ENCODE results near the gene ERN1.
A peak's percentile ranks its signal among the peaks of the same experiment; 100 is the strongest.

Gene ERN1

DNA sequence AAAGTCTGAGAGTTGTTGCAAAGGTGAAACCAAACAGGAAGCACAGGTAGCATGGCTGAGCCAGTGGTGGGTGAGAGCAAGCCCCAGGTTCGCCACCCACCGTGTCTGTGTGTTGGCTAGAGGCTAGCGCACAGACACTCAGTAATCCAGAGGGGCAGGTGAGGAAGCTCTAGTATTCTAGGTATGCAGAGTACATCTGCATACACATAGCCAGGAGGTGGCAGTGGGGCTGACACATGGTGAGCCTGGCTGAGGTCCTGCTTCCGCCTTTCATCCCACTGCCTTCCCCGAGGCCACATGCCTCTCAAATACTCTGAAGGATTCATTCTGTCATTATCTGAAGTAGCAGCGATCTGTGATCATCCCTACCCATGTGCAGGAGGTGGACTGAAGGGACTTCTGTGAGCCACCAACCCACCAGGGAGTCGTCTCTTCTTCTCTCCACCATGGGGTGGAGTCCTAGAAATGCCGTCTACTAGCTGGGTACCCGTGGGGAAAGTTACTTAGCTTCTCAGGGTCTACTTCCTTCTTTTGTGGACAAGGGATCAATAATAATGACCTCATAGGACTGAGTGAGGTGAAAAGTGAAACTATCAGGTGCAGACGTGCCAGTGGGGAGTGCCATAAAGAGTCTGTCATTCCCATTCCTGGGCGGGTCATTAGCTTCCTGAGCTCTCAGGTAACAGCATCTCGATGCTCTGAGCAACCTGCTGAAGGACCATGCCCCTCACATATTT lies 73.5 kb downstream of the ERN1 start:
- no peak for DNase-seq

GRCh38 chr17:64055183-64056142 lies 74.5 kb downstream of the ERN1 start:
- no peak for DNase-seq

DNA sequence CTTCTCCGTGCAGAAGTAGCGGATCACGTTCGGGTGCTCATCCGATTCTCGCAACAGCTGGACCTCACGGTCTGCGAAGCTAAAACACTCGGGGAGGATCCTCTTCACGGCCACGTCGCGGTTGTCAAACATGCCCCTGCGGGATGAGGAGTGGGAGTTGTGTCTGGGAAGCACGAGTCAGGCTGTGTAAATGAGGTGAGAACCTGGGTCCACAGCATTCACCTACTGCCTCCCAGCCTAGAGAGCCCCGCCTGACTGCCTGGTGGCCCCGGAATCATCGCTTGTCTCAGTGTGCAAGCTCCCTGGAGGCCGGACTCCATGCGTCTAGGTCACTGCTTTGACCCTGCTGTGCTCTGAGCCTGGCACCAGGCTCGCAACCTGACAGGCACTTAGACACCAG lies 75.6 kb downstream of the ERN1 start:
- no peak for DNase-seq

- no peak for DNase-seq
These were observed 76.8 kb downstream of the ERN1 start for GRCh38 chr17:64053101-64053500.

DNA sequence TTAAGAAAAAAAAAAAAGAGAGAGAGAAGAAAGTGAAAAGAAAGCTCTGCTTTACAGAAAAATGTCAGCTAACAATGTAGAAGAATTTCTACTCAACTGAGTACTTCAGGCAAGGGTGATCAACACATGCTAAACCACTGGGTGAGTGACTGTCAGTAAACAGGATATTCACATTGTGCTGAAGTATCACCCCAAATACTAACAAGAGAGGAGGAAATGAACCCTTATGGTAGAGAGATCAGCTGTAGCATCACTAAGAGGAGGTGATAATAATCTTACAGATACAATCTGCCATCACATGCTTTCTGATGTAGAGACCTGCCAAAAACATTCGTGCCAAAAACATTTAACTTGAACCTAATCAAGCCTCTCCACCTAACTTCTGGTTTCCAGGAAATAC lies 78.8 kb downstream of the ERN1 start:
- no peak for DNase-seq

DNA sequence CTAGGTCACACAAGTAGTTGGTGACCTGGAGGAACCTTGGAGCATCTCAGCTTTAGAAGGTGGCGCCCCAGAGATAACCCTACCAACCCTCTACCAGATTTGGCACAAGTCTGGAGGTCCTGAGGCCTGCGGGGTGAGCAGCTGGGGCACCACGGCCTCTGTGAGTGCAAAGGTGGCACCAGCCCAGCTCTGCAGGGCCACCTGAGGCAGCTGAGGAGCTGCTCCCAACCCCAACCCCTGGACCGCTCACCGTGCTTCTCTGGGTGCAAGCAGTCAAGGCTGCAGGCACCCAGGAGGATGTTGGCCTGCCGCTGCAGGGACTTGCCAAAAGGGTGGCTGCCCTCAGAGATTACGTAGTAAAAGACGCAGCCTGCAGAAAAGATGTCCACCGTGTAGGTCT lies 81.1 kb downstream of the ERN1 start:
- no peak for DNase-seq

DNA sequence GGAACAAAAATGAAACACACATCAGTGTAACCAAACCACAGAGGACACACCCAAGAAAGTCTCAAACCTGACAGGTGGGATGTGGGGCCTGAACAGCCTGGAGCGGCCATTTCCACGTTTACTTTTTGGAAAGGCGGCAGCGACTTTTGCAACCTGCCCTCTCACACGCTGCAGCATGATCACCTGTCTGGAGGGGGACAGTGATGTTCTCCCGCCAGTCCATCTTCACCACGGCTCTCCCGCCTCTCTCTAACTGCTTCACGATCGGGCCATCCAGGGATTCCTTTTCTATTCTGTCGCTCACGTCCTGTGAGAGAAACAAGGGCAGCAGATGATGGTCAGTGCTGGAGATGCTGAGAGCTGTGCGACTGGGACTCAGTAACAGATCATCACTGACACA lies 84.8 kb downstream of the ERN1 start:
- DNase-seq: no peak

GRCh38 chr17:64042700-64043485 lies 87.1 kb downstream of the ERN1 start:
- DNase-seq: no peak

DNA sequence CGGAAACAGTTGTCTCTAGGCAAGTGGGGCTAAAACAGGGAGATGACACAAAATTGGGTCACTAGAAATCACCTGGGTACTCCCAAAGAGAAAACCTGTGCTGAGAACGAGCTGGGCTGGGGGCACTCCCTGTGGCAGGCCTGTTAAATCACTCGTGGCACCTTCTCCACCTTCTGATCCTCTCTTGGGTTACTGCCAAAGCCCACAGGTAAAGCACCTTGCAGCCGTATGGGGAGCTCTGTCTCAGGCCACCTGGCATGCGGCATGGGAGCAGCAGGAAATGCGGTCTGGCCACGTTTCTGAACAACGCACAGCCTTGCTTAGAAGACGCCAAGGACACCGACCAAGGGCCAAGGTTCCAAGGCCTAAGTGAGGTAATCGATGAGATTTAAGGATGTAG lies 88.0 kb downstream of the ERN1 start:
- DNase-seq: no peak

DNA sequence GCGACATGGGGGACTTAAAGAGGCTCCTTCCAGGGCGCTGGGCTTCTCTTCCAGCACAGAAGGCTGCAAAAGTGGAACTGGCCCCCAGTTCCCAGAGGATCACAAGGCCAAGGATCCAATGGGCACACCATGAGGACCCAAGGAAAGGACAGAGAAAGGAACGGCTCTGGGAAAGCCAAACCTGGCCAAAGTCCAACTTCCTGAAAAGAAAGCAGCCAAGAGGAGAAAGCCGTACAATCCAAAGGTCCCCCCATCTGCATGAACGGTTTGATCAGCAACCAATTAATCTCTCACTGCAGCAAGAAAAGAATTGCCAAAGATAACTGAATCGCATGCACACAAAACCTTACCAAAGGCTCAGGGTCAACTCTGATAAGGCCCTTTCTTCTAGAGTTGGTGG lies 89.7 kb downstream of the ERN1 start:
- no peak for DNase-seq

- DNase-seq: no peak
These were observed 90.9 kb downstream of the ERN1 start for GRCh38 chr17:64039106-64039400.

GRCh38 chr17:64038331-64039105 lies 91.4 kb downstream of the ERN1 start:
- no peak for DNase-seq

GRCh38 chr17:64037802-64038201 lies 92.1 kb downstream of the ERN1 start:
- no peak for DNase-seq

DNA sequence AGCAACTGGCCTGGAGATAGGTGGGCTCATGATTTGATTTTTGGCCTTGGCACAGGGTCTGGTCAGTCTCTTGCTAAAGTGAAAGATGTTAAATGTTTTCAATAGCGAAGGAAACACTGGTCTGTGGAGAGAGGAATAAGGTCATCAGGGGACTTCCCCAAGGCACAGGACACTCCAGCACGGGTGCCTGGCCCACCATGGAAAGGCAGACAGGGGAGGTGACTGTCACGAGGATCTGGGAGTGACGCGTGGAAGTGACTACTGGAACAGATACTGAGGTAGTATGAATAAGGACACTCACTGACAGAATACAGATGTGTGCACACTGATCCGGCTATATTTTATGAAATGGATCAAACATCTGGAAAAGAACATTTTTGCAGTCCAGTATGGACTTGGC lies 92.8 kb downstream of the ERN1 start:
- no peak for DNase-seq

DNA sequence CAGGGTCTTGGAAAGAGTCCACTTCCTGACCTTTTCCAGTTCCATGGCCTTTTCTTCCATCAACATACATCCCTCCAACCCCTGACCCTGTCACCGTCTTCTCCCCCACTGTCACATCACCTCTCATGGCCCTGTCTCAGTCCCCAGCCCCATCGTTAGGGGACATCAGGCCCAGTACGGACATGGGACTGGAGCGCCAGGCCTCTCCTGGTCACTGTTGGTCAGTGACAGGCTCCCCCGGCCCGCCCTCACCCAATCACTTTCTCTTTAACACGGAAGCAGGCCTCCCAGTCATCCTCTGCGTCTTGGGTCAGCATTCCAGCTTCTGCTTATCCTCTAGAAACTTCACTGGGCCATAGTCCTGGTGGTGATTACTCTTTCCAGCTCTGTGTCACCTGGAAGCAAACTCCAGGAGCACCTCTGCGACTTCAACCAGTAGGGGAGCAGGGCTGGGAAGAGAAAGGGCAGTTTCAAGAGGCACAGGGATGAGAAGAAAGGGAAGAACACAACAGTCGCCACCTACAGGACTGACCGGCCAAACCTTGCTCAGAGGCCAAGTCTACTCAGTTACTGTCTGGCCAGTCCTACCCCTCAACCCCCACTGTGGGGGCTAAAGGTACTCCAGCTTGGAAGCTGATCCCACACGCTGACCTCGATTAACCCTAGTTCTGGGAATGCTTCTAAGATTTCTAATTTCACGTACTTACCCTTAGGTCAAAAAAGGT lies 93.6 kb downstream of the ERN1 start:
- DNase-seq: no peak

DNA sequence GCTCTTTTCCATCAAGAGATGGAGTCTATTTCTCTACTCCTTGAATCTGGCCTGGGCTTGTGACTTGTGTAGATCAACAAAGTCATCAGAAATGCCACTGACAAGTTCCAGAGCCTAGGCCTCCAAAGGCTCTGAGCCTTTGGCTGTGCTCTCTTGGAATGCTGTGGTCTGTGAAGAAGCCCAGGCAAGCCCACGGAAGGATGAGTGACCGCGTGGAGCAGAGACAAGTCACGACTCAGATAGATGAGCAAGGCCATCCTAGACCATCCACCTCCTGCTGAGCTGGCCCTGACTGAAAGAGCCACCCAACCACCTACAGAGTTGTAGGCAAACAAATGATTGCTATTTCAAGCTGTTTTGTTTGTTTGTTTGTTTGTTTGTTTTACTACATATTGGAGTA lies 97.9 kb downstream of the ERN1 start:
- no peak for DNase-seq

DNA sequence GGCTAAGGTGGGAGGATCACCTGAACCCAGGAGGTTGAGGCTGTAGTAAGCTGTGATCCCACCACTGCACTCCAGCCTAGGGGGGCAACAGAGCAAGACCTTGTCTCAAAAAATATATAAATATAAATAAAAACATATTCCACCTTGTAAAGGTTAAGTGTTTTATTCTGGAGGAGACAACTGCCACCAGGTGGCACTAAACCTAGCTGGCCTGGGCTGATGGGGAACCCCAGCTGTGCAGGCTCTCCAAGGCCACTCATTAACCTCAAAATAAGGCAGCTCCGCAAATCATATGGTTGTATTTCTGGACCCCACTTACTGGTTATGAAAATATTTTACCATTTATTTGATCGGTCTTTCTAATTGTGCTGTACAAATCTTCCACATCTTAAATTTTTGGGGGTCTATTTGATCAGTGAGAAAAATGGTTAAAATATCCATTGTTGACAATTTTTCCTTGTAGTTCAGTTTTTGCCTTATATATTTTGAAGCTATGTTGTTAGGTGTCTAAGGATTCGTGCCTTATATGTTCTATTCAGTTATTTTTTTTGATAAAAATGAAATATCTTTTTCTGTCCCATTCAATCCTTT lies 101.0 kb downstream of the ERN1 start:
- DNase-seq: peak in 1 of 2 donors; percentile 26

- peak in 1 of 2 donors; percentile 17 for DNase-seq
These were observed 104.1 kb downstream of the ERN1 start for GRCh38 chr17:64025732-64026294.

GRCh38 chr17:64024781-64025731 lies 104.9 kb downstream of the ERN1 start:
- DNase-seq: no peak

- DNase-seq: no peak
These were observed 105.7 kb downstream of the ERN1 start for GRCh38 chr17:64024215-64024654.

Data from hippocampal formation (tissue), 2 donors.